ENCODE data around the gene FBXO31.
"Not testable (repeated sequence)": the region's sequence is repeated elsewhere in the genome, so short reads cannot be mapped to it uniquely, and the experiment has no call there.

Gene FBXO31

DNA sequence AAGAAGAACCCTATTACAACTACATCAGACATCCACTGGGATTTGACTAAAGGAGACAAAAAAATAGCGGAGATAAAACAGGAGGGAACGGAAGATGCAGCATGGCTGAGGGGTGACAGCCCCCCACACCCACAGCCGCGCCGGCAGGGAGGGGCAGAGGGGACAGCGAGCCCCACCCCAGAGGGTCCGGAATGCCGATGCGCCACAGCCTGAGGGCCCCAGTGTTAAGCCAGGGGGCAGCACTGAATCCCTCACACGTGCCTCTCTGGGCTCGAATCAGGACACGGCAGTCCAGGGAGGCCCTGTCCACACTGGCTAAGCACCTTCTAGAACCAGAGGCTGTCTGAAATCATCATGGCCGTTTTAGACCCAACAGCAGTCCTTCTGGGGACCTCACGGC, 27.4 kb upstream of the FBXO31 start:
- DNase-seq: no peak

DNA sequence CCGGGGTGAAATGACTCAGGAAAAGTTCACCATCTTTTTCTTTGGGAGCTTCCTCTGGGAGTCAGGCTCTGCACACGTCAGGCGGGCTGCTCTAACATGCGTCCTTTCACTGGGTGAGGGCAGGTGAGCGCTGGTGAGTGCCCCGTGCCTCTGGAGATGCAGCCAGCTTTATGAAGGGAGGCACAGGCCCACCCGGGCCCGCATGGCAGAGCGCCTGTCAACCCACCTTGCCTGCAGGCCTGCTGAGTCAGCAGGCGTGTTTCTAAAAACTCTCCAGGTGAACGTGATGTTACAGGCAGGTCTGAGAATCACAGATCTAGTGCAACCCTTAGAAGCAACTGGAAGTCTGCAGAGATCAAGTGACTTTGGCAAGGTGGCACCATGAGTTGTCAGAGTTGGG, 27.0 kb upstream of the FBXO31 start:
- DNase-seq: no peak

DNA sequence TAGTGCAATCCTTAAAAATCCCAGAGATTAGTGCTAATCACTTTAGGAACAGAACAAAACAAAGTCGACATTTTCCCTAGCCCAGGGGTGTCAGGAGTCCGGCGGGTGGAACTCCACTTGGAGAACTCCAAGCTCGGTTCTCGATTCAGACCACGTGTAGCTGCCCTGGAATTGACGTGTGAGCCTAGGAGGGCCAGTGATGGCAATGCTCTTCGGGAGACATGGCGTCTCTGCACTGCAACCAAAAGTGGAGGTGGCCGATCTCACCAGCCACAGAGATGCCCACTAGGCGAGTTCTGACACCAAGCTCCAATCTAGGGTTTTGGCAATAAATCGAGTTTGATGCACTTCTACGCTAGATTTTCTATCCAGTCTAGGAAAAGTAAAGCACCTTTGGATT, 26.2 kb upstream of the FBXO31 start:
- DNase-seq: no peak

DNA sequence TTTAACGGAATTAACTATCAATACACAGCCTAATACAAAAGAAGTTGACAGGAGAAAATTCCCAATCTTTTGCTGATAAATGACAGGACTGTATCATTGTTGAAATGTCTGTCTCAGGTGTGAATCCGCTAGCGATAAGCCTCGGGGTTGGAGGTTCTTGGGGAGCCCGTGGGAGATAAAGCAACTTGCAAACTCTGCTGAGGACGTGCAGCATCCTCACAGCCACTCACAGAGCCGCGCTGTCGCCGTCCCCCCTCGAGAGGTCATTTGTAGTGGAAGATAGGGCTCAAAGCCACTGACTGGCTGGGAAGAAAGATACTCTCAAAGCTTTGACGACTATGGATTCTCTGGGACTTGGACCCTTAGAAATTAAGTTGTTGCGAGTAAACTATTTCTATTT, 25.6 kb upstream of the FBXO31 start:
- no peak for DNase-seq

DNA sequence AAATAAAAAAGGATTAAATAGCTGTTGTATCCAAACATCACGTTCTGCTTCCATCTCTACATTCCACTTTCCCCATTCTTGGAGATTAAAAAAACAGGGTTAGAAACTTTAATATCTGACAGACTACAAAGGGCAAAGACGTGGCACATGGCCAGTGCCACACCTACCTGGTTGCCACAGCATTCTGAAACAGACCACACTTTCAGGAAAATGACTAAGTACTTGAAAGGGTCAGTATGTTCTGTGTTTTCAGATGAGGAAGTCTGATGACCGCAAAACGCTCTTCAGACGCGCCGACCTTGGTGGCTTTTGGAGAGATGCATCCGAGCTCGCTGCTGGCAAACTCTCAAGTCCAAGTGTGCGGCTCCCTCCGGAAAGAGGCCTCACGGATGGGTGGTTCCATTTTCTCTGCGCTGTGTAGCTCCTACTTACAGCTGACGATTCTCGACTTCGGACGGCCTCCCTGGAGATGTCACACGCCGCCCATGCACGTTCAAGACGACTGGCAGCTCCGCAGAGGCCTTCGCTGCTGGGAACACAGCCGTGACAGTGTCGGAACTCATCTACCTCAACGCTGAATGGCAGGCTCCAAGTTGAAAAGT, 24.0 kb upstream of the FBXO31 start:
- no peak for DNase-seq

DNA sequence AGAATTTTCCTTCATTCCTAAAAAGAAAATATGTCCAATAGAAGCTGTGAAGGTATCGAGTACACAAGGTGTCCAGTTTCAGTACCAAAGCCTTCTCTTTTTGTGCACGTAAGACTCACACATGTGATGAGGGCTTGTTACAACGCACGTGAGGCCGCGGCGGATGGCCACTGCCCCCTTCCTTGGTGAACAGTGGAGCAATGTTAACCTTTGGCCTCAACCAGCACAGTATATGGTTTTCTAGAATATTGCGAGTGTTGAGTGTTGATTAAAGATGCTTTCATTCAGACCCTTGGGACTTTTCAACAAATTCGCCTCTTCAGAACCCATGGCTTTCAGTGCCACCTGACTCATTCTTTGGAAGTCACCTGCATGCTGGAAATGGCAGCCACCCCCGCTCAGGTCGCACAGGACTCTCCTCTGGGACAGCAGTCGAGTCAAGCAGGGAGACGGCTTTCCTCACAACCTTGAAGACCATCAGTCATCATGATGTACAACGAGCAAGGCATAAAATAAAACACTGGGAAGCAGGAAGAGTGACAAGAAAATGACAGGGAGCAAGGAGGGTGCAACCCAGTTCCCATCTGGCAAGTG, 23.0 kb upstream of the FBXO31 start:
- DNase-seq: no peak

DNA sequence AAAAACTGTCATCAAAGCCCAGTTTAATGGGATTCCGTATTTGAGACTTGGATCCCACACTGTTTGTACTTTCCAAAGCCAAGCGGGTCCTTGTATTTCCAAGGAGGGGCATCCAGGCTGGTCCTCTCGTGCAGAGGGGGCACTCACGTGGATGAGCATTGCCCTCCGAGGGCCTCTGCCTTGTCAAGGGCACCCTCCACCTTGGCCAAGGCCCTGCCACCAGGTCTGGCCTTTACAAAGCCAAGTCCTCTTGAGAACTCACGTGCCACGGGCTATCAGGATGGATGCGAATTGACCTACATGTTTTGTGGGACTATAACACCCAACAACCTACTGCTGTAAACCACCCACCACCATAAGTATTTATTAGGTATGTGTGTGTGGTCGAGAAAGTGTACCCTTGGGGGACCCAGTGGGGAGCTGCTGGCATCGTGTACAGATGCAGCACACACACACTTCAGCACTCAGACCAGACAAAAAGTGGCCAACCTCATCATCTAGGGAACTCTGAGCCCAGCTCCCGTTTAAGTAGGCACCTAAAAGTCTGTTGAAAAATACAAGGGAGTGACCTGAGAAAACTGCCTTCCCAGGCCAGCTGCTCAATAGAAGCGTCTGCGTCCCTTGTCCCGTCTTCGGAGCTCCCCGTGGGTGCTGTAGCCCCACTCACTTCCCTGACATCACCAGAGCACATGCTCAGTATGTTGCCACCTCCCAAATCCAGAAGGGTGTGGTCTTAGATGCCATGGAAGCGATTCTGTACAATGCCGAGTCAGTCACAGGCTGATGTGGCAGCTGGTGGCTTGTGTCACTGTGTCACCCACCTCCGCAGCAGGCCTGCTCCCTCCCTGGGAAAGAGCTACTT, 21.4 kb upstream of the FBXO31 start:
- no peak for DNase-seq

DNA sequence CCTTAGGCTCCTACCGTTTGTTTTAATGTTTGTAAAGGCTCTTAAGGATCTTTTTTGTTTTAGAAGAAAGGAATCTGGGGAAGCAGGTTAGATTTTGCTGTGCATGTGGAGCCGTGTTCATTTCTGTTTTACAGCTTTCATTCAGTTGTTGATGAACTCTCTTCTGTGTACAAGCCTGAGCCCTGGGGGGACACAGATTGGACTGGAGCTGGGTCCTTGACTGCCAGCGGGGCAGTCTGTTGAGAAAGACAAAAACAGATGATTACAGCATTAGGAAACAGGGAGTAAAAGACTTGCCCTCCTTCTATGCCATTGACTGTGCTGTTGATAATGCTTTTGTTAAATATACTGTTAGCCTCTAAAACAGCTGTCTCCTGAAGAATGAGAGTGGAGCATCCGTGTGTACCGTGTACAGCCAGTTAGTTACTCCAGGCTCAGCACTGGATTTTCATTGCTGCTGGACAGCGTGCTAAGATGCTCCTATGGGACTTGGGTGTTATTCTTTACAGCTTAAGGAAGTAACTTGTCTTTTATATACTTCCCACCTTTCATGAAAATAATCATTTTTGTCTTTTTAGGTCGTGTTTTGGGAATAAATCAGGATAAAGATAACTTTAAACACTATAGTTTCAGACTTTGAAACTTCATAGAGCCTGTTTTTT, 11.7 kb upstream of the FBXO31 start:
- DNase-seq: no peak

DNA sequence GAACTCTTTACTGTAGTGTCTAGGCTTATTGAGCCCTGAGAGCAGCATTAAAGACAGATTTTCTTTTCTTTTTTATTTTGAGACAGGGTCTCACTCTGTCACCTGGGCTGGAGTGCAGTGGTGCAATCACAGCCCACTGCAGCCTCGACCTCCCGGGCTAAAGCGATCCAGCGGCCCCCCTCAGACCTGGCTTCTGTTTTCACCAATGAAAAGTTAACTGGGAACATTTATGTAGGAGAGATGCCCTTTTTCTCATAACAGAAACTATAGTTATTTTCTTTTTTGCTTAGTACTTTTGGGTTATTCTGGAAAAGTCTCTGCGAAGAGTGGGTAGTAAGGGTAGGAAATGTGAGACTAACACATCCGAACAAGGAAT, 10.1 kb upstream of the FBXO31 start:
- no peak for DNase-seq

DNA sequence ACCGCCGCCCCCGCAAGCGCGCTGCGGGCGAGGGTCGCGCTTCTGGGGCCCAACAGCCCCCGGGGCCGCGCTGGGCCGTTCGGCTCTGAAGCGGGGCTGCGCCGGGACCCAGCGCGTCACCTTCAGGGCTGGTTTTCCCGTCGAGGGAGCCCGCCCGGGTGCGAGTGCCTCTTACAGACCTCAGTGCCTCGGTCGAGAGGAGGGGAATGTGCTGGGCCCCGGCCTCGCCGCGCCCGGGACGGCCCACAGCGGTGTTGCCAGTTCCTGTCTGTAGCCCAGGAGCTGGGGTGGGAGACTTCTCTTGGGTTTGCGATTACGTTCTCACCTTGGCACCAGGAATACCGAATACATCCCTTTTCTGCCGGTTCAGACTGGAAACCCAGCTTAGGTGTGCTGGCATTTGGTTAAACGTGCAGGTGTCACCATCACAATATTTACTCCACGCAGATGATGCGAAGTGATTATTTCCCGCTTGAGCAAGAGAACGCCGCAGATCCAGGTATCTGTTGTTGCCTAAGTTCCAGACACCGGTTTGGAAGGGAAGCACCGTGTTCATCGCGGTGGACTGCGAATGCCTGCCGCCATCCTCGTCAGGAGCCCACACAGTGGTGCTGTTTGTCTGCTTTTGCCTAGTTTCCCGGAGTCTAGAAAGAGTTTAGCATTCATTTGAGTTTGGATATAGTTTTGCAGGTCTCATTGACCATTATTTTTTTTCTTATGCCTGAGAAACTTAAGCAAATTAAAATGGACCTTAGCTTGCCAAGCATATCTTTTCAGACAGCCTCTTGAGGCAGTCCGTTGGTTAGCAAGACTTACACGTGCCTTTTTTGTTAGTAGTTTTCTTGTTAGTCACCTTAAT, 9.5 kb upstream of the FBXO31 start:
- peak; percentile 62 for DNase-seq

DNA sequence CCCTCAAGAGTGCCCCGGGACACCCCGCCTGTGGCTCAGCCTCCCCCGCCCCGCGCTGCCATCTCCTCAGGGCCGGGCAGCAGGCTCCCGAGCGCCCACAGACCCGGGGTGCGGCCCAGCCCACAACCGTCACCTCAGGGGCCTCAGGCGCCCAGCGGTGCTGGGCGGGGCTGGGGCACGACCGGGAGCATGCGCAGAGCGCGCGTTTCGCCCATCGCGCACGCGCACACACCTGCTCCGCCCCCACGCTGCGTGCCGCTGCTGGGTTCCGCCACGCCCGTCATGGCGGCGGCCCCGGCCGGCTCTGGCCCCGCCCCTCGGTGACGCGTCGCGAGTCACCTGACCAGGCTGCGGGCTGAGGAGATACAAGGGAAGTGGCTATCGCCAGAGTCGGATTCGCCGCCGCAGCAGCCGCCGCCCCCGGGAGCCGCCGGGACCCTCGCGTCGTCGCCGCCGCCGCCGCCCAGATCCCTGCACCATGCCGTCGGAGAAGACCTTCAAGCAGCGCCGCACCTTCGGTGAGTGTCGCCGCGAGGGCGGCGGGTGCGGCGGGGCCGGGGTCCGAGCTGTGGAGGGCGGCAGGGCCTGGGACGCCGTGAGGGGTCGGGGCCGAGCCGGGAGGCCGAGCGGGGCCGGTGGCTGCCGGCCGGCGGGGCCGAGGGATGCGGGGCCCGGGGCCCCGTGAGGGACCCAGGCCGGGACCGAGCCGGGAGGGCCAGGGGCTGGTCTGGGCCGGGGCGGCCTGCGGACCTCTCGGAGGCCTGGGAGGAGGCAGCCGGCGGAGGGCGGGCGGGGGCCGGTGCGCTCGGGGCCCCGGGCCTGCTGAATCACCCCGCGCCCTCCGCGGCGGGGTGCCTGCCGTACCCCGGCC, 8.6 kb upstream of the FBXO31 start, which contains the start of gene MAP1LC3B:
Gene MAP1LC3B (plus strand): TSS at position 387 of the 871 bp plus-strand sequence. CDS start 92 bp downstream, at position 479.
- peak; percentile 98 for DNase-seq

DNA sequence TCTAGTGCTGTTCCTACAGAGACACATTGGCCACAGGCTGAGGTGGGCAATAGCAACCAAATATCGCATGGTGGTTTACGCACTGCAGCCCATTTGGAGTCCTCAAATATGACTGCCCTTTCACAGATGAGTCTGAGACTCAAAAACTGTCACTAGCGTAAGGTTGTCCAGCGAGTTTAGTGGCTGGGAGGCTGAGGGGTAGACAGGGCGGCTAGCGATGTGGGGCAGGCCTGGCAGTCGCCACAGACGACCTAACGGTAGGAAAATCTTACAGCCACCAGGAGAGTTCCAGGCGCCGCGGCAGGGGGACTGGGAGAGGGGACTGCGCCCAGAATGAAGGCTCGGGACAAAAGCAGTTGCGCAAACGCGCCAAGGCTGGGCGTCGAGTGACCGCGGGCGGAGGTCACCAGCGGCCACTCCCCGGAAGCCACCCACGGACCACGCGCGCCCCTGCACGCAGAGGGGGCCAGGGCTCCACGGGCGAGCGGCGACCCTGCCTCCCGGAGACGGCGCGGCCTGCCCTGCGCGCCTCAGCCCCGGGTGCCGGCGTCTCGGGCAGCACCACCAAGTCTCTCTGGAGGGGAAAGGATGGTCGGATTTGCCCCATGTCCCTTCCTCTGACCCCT, 7.9 kb upstream of the FBXO31 start:
- peak; percentile 34 for DNase-seq

DNA sequence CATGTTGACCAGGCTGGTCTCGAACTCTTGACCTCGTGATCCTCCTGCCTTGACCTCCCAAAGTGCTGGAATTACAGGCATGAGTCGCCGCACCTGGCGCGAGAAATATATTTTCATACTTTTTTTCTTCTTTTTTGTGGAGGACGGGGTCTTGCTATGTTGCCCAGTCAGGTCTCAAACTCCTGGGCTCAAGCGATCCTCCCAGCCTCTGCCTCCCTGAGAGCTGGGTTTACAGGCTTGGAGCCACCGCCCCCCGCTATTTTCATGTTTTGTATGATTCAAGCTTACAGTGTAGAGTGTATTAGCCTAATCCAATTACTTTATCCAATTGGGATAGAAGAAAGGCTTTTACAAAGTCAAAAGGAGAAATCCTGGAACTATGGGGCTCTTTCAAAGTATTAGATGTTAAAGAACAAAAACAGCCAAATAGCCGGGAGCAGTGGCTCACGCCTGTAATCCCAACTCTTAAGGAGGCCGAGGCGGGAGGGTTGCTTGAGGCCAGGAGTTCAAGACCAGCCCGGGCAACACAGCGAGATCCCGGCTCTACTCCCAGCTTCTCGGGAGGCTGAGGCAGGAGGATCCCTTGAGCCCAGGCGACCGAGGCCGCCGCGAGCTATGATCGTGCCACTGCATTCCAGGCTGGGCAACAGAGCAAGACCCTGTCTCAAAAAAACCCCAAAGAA, 7.2 kb upstream of the FBXO31 start:
- no peak for DNase-seq

DNA sequence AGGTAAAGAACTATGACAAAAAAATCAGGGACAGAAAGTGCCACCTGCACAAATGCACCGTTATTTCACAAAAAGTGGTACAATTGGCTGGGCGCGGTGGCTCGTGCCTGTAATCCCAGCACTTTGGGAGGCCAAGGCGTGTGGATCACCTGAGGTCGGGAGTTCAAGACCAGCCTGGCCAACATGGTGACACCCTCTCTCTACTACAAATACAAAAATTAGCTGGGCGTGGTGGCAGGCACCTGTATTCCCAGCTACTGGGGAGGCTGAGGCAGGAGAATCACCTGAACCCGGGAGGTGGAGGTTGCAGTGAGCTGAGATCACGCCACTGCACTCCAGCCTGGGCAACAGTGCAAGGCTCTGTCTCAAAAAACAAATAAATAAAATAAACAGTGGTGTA, 6.3 kb upstream of the FBXO31 start:
- DNase-seq: not testable (repeated sequence)

DNA sequence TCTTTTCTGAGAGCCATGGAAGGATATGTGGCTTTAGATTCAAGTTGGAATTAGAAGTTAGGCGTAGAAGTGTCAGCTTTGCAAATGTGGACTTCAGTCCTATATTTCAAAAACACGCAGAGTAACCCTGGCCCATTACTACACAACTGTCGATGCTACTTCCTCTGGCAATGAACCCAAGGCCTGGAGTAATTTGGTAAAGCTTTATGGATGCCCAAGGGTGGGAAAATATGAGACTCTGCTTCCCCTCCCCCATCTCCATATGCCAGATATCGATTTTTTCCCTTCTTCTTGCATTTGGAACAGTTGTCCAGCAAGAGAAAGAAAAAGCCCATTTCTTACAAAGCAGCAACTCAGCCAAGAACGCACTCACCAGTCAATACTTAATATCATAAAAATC, 5.7 kb upstream of the FBXO31 start:
- no peak for DNase-seq

DNA sequence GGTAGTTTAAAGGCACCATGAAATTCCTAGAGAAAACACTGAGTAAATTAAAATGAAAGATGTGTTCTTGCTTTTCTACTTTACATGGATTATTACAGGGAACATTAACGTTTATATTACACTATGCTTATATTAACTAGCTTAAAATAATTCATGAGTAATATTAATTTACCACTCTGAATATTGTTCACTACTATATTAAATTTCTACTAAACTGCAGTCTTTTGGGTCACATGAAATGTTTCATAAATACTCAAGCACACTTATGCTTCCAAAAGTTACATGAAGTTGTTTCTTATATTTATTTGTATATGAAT, 5.2 kb upstream of the FBXO31 start:
- DNase-seq: no peak

DNA sequence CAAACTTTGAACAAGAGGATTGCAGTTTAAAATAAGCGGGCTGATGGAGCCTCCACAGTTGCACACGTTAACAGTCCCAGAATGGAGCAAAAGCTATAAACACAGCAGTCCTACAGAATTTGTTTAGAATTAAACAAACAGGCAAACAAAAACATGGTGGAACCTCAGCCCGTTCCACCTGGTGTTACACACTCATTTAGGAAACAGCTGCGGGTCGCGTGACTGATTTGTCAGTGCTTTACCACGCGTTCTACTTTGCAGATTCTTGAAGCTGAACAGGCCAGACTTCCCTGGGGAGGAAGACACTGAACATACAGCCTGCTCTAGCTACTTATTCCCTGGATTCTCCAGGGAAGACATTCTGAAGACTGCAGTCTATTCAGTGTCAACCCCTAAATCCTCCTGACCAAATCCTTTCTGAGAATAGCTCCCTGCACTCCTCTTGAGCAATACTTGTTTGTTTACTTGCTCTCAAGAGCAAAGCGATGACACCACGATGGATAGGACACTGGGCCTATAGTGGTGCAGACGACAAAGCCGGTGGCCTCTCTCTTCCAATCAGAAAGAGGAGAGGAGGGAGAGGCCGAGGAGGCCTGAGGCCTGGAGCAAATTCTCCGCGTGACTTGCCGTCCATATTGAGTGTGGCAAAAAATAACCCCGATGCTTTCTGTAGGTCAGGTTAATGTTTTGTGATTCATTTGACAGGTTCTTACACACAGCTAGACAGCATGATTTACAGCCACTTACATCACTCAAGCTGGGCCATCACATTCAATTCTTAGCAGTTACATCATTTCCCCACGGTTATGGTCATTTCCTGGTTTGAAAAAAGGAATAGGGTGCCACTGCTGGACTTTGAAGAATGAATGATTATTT, 4.6 kb upstream of the FBXO31 start:
- DNase-seq: peak; percentile 90

DNA sequence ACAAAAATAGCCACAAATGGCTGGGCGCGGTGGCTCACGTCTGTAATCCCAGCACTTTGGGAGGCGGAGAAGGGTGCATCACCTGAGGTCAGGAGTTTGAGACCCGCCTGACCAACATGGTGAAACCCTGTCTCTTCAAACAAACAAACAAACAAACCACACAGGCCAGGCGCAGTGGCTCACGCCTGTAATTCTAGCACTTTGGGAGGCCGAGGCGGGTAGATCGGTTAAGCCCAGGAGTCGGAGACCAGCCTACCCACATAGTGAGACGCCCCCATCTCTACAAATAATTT, 1.2 kb upstream of the FBXO31 start:
- DNase-seq: not testable (repeated sequence)

DNA sequence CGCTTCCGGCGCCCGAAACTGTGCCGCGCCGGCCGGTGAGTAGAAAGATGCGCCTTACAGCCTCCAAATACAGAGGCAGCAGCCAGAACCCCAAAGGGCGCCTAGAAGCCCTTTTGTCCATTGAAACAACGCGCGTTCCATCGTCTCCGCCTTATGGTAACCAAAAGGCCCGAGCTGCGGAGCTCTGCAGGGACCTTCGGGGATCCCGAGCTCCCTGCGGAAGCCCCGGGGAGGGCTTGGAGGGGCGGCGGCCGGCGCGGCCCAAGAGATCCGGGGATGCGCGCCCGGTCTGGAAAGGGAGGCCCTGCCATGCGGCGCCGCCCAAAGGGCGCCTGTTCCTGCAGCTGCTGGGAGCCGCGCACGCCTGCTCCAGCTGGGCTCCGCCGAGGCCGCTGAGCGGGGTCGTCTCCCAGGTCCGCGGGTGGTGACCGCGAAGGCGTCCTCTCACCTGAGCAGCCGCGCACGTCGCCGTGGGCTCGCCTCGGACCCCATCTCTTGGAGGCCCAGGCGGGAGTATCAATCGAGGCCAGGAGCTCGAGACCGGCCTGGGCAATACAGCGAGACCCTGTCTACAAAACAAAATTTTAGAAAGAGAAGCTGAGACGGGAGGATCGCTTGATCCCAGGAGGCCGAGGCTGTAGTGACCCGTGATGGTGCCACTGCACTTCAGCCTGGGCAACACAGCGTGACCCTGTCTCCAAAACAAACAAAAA, 742 bp upstream of the FBXO31 start:
- DNase-seq: no peak

Data from activated CD4-positive, alpha-beta T cell treated with anti-CD3 and anti-CD28 coated beads for 48 hours (primary cell).